GM12801 (cell line): Measurements from ENCODE around the gene GNAO1.

Experiments used
- CTCF ChIP-seq: IDR thresholded peaks from one replicate; pipeline ENCODE4 v1.5.1; 2011; ENCODE audit warnings: control low read depth; ENCODE audit not compliant: insufficient read length; ENCODE audit errors: extremely low read depth

Gene GNAO1

GRCh38 chr16:56387396-56387795 lies 196.1 kb downstream of the GNAO1 start:
- no peak for TF ChIP-seq CTCF

DNA sequence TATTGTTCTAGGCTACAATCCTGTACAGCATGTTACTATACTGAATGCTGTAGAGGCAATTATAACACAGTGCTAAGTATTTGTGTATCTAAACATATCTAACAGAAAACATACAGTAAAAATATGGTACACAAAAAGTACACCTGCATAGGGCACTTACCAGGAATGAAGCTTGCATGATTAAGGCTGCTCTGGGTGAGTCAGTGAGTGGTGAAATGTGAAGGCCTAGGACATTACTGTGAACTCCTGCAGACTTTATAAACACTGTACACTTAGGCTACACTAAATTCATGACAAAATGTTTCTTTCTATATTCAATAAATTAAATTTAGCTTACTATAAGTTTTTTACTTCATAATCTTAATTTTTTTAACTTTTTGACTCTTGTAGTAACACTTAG lies 196.9 kb downstream of the GNAO1 start:
- no peak for TF ChIP-seq CTCF

- no peak for TF ChIP-seq CTCF
Observed at GRCh38 chr16:56389554-56389953, 198.3 kb downstream of the GNAO1 start.

DNA sequence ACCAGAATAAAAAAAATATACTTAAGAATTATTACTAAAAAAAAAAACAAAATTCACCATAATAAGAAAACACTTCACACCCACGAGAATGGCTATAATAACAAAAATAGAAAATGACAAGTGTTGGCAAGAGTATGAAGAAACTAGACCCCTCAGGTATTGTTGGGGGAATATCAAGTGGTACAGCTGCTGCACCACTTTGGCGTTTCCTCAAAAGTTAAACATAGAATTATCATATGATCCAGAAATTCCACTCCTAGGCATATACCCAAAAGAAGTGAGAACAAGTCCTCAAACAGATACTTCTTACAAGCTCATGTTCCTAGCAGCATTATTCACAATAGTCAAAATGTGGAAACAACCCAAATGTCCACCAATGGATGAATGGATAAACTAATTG lies 207.8 kb downstream of the GNAO1 start:
- no peak for TF ChIP-seq CTCF

DNA sequence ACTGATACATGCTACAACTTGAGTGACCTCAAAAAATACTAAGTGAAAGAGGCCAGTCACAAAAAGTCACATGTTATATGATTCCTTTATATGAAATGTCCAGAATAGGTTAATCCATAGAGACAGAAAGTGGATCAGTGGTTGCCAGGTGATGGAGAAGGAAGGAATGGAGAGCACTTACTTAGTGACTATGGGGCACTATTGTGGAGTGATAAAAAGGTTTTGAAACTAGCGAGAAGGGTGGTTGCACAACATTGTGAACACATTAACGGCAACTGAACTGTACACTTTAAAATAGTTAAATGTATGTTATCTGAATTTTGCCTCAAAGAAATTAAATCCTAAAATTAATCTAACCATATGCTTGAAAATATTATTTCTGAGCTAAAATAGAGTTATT lies 208.2 kb downstream of the GNAO1 start:
- TF ChIP-seq CTCF, result no peak

- no peak for TF ChIP-seq CTCF
Observed at GRCh38 chr16:56400458-56400857, 209.2 kb downstream of the GNAO1 start.

DNA sequence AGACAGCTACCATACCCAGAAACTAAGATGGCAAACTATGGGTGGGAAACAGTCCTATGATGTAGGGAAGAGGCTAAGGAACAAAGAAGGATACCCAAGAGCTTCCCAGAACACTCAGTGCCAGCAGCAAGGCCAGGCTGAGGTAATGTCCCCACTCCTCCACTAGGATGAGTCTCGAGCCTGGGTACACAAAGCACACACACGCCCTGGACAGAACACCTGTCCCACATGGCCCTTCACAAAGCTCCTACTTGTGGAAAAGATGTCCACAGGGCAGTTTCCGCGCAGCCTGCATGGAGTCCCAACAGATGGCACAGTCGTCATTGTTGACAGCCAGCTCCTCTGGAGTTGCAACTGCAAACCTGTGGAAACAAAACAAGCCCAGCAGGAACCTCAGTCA lies 210.2 kb downstream of the GNAO1 start:
- no peak for TF ChIP-seq CTCF
